Daoy (cell line): Measurements from ENCODE around the gene ATP9B. TPM values are rescaled to one million over a fixed set of nuclear protein-coding genes. Genes with fewer than 3 reads are reported as not detected.
"Not testable (repeated sequence)": the region's sequence is repeated elsewhere in the genome, so short reads cannot be mapped to it uniquely, and the experiment has no call there.

Source experiments
- DNase-seq: peaks from one replicate; pipeline ENCODE4 v3.0.0-alpha.2; 2015; ENCODE audit warnings: low read depth
- total RNA-seq: library from RNA; depleted of rRNA; stranded (reverse); fragments of >200 nt; shearing (Covaris generic); gene quantifications from 2 replicates; pipeline ENCODE4 v1.2.3, GENCODE V29; 2014

The ATP9B gene
- total RNA-seq, 1 experiment from 2014 or later, result 8.2 TPM

DNA sequence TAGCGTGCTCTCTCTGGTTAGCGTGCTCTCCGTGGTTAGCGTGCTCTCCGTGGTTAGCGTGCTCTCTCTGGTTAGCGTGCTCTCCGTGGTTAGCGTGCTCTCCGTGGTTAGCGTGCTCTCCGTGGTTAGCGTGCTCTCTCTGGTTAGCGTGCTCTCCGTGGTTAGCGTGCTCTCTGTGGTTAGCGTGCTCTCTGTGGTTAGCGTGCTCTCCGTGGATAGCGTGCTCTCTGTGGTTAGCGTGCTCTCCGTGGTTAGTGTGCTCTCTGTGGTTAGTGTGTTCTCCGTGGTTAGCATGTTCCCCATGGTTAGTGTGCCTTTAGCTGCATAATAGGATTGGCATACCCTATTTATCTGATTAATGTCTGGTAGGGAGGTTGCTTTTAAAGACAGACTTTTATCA, 258.7 kb downstream of the ATP9B start:
- not testable (repeated sequence) for DNase-seq

- no peak for DNase-seq
Measured at GRCh38 chr18:79328887-79329286, 259.7 kb downstream of the ATP9B start.

DNA sequence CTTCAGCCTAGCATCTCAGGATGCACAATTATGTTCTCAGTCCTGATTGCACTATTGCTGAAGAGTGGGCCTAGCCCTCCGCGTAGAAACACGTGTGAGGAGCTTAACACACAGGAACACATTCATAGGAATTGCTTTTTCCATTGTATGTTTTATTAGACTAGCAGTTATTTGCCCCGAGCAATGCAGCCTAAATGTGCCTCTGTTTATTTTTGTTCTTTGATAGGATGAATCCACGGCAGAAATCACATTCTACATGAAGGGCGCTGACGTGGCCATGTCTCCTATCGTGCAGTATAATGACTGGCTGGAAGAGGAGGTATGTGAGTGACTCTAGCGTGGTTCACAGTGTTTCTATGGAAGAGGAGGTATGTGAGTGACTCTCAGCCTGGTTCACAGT, 260.6 kb downstream of the ATP9B start:
- no peak for DNase-seq

GRCh38 chr18:79332646-79333045, 263.5 kb downstream of the ATP9B start:
- no peak for DNase-seq

GRCh38 chr18:79333046-79333445, 263.9 kb downstream of the ATP9B start:
- no peak for DNase-seq

DNA sequence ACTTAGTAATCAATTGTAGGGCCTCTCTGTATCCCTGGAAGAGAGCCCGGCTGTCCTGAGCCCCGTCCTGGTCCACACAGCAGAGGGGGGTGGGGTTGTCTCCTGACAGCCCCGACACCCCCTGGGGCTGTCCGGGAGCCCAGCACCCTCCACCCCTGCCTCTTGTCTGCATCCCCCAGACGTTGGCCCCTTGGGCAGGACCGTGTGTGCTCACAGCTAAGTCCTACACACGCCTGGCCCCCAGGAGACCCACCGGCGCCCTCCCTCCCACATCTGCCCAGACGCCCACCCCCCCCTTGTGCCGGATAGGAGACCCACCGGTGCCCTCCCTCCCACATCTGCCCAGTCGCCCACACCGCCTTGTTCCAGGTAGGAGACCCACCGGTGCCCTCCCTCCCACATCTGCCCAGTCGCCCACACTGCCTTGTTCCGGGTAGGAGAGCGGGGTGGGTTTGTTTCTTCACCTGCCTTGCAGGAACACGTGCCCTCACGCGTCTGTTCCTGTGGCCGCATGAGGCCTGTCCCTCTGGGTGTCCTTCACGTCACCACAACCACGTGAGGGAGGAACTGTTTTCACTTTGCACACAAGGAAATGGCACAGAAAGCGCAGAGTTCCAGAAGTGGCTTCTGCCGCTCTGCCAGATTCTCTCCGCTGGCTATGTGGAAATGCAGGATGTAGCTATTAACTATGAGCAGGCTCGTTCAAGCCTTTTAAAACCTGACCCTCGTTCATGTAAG, 265.5 kb downstream of the ATP9B start:
- no peak for DNase-seq

DNA sequence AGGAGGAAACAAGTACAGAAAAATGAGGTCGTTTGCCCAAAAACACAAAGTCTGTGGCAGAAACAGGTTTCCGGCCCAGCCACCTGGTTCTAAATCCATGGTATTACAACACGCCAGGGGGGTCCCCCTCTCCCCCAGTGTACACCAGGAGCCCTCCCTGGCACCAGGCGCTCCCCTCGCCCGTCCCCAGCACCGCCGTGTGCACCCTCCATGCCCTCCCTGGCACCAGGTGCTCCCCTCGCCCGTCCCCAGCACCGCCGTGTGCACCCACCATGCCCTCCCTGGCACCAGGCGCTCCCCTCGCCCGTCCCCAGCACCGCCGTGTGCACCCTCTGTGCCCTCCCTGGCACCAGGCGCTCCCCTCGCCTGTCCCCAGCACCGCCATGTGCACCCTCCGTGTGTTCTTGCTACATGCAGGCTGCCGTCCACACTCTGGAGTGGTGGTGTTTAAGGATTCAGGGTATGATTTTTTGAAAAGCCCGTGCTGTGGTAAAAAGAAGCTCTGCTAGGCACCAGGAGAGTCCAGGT, 266.7 kb downstream of the ATP9B start:
- DNase-seq, result no peak

- no peak for DNase-seq
Measured at GRCh38 chr18:79336556-79337142, 267.5 kb downstream of the ATP9B start.

DNA sequence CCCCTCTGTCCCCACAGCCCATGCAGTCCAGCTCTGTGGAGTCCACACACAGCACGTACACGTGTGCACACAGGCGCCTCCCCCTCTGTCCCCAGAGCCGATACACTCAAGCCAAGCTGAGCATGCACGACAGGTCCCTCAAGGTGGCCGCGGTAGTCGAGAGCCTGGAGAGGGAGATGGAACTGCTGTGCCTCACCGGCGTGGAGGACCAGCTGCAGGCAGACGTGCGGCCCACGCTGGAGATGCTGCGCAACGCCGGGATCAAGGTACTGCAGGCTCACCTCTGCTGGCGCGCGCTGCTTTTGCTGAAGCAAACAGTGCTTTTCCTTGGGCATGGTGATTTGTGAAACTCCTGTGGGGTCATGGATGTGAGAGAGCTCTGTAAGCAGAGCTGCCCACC, 268.0 kb downstream of the ATP9B start:
- no peak for DNase-seq

GRCh38 chr18:79337620-79338019, 268.4 kb downstream of the ATP9B start:
- DNase-seq, result no peak

DNA sequence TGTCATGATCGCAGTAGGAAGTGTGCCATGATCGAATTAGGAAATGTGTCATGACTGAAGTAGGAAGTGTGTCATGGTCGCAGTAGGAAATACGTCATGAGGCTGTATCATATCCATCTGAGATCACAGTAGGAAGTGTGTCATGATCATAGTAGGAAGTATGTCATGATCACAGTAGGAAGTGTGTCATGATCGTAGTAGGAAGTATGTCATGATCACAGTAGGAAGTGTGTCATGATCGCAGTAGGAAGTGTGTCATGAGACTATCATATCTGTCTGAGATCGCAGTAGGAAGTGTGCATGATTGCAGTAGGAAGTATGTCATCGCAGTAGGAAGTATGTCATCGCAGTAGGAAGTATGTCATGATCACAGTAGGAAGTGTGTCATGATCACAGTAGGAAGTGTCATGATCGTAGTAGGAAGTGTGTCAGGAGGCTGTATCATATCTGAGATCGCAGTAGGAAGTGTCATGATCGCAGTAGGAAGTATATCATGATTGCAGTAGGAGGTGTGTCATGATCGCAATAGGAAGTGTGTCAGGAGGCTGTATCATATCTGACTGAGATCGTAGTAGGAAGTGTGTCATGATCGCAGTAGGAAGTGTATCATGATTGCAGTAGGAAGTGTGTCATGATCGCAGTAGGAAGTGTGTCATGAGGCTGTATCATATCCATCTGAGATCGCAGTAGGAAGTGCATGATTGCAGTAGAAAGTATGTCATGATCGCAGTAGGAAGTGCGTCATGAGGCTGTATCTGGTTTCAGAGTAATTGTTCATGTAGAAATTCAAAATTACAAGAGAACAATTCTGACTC, 270.1 kb downstream of the ATP9B start:
- no peak for DNase-seq

GRCh38 chr18:79343567-79344207, 274.5 kb downstream of the ATP9B start:
- DNase-seq, result no peak

GRCh38 chr18:79344208-79344581, 275.0 kb downstream of the ATP9B start:
- no peak for DNase-seq

GRCh38 chr18:79345366-79345765, 276.2 kb downstream of the ATP9B start:
- DNase-seq, result no peak

DNA sequence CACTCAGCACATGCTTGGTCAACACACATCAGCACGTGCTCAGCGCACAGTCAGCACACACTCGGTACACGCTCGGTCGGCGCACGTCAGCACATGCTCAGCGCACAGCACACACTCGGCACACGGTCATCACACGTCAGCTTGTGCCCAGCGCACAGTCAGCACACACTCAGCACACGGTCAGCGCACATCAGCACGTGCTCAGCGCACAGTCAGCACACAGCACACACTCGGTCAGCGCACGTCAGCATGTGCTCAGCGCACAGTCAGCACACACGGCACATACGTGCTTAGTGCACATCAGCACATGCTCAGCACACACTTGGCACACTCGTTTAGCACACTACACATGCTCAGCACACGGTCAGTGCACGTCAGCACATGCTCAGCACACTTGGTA, 276.8 kb downstream of the ATP9B start:
- DNase-seq, result no peak

GRCh38 chr18:79348066-79348465, 278.9 kb downstream of the ATP9B start:
- DNase-seq, result no peak

DNA sequence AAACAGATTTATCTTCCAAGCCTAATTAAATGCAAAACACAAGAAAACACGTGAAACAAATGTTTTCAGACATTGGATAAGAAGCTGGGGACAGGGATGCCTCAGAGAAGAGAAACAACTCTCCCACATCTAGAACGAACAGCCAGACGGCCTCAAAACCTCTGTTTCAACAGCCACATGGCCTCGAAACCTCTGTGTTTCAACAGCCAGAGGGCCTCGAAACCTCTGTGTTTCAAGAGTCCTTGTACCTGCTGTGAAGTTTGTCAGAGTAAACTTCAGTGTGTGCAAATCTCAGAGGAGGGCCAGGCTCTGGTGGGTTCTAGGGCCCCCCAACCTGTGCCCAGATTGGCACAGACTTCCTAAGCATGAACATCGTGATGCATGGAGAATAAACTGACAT, 283.2 kb downstream of the ATP9B start:
- DNase-seq, result no peak

DNA sequence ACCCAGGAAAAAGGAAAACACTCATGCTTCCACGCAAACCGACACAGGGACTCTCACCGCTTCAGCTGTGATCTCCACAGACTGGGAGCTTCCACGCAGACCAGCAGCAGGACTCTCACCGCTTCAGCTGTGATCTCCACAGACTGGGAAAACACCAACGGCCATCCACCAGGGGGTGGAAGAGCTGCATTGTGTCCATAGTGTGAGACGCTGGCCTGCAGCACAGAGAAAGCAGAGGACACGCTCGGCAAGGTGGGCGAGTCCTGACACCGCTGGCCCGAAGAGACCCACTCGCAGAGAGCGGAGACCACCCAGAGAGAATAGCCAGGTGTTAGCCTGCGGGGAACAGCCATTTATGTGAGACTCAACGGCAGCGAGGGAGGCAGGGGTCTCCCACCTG, 284.1 kb downstream of the ATP9B start:
- DNase-seq, result no peak

- no peak for DNase-seq
Measured at GRCh38 chr18:79354350-79354749, 285.2 kb downstream of the ATP9B start.

GRCh38 chr18:79355433-79356335, 286.5 kb downstream of the ATP9B start:
- DNase-seq, result no peak

- DNase-seq, result no peak
Measured at GRCh38 chr18:79356435-79356834, 287.2 kb downstream of the ATP9B start.
